HG03342 (cell line): ENCODE data around the gene PDE7B.
A peak's percentile ranks its signal among the peaks of the same experiment; 100 is the strongest.
"Not testable (repeated sequence)": the region's sequence is repeated elsewhere in the genome, so short reads cannot be mapped to it uniquely, and the experiment has no call there.

Experiments used
- ATAC-seq: cut with Tn5 transposase; IDR thresholded peaks from one replicate; pipeline ENCODE4 v1.9.1; 2021; ENCODE audit warnings: mild to moderate bottlenecking, moderate library complexity; ENCODE audit not compliant: unreplicated experiment

PDE7B gene

GRCh38 chr6:136216503-136217401 is 365.3 kb downstream of the PDE7B start:
- no peak for ATAC-seq

DNA sequence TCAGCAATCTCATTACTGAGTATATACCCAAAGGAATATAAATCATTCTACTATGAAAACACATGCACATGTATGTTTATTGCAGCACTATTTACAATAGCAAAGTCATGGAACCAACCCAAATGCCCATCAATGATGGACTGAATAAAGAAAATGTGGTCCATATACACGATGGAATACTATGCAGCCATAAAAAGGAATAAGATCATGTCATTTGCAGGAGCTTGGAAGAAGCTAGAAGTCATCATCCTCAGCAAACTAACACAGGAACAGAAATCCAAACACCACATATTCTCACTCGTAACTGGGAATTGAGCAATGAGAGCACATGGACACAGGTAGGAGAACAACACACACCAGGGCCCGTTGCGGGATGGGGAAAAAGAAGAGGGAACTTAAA is 373.5 kb downstream of the PDE7B start:
- not testable (repeated sequence) for ATAC-seq

- no peak for ATAC-seq
Measured at GRCh38 chr6:136225496-136225895, 374.0 kb downstream of the PDE7B start.

DNA sequence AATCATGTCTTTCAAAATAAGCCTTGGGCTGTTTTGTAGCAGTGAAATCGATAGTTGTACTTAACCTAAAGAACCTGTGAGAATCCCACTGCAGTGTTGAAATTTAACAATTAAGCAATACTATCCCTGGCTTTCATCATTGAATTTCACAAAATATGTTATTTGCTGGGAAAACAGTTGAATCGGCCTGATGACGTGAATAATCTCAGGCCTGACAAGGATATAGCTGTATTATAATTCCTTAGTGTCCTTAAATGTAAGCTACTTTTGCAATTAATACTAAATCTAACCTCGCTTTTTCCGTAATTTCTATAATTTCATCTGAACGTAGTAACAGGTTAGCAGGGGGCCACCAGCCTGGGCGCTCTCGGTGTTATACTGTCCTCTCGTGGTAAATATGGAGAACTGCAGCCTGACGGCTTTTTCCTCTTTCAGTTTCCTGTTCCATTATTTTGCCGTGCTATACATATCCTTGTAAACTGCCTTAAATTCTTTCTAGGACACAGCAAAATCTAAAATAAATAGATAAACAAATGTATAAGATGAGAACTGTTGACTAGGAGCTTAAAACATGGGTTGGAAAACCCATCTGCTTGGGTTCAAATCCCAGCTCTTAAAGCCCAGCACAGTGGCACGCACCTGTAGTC is 374.6 kb downstream of the PDE7B start:
- peak; percentile 86 for ATAC-seq

DNA sequence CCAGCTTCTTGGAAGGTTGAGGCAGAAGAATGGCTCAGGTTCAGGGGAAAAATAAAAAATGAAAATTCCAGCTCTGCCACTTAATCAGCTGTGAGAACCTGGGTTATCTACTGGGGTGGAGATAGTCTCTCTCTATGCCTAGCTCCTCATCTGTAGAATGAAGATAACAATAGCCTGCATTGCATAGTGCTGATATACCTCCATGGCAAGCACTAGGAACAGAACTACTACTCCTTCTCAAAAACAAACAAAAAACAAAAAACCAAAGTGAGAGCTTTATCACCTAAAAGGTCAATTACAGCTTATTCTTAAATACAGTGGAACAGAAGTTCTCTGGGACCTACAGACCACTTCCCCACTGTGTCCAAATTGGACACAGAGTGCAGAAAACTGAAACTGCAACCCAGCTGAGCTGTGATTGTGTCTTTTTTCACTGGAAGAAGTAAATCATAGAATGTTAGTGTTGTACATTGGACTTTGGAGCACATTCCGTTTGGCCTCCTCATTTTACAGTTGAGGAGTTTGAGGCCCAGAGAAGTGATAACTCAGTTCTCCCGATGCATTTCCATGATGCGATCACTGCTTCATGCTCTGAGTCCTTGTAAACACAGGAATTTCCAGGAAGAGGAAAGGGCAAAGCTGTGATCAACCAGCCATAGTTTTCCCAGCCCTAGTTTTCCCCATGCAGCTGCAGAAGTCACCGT is 375.3 kb downstream of the PDE7B start:
- ATAC-seq, result peak; percentile 13

DNA sequence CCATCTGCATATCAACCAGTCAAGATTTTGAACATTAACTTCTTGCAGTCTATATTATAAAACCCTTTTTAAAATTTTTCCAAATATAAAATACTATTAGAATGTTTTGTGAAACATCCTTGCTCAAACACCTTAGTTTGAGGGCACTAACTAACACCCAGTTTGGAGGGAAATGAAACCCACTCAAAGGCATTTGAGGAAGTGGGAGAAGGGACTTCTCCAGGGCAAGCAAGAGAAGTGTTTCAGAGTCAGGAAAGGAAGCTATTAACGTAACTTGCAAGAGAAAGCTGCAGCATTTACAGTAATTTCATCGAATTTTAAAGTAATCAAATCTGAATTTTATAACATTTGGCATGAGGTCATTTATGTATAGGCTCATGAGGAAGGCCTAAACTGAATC is 377.3 kb downstream of the PDE7B start:
- no peak for ATAC-seq

GRCh38 chr6:136230219-136230853 is 378.8 kb downstream of the PDE7B start:
- no peak for ATAC-seq

- no peak for ATAC-seq
Measured at GRCh38 chr6:136232701-136233100, 381.2 kb downstream of the PDE7B start.

DNA sequence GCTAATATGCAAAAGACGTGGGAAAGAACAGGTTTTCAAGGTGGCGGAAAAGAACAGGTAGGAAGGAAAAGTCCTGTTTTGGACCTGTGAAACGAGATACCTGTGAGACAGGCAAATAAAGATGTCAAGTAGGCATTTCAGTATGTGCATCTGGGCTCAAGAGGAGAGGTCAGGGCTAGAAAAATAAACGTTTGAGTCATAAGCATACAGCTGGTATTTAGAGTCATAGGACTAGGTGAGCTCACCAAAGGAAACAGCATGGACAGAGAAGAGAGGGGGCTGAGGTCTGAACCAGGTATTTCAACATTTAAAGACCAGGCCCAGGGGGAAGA is 383.7 kb downstream of the PDE7B start:
- no peak for ATAC-seq

GRCh38 chr6:136236466-136237293 is 385.2 kb downstream of the PDE7B start:
- ATAC-seq, result no peak

DNA sequence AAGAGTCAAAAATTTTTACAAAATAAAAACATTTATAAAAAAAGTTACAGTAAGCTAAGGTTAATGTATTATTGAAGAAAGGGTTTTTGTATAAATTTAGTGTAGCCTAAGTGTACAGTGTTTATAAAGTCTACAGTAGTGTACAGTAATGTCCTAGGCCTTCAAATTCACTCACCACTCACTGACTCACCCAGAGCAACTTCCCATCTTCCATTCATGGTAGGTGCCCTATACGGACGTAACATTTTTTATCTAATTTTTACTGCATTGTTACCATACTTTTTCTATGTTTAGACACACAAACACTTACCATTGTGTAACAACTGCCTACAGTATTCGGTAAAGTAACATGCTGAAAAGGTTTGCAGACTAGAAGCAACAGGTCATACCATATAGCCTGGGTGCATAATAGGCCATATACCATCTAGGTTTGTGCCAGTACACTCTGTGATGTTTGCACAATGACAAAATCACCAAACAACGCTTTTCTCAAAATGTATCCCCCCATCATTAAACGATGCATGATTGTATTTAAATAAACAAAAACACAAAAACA is 392.6 kb downstream of the PDE7B start:
- ATAC-seq, result no peak
